WTC11 (cell line): ENCODE data around the gene IRAK1. TPM values are rescaled to one million over a fixed set of nuclear protein-coding genes. Genes with fewer than 3 reads are reported as not detected.

Source experiments
- ATAC-seq: fragments of 200-7000 bp; cut with Tn5 transposase; 2 replicates; pipeline ENCODE4 v1.10.0; 2021; ENCODE audit warnings: mild to moderate bottlenecking, moderate library complexity
- CTCF ChIA-PET: fragments of 300-600 bp; sonication (Branson Sonifier 250); formaldehyde crosslinking; loops from one replicate; lab custom pipeline; 2021; ENCODE audit warnings: antibody characterized with exemption; lab: Charles Lee
- POLR2A ChIA-PET: fragments of 350-600 bp; sonication (Branson Sonifier 250); formaldehyde crosslinking; loops from one replicate; lab custom pipeline; 2021; ENCODE audit warnings: antibody characterized with exemption; lab: Charles Lee
- DNase-seq: peaks from one replicate; pipeline ENCODE4 v3.0.0; 2021; ENCODE audit warnings: low spot score
- H3K27ac Mint-ChIP-seq: 2 replicates; pipeline ENCODE4 v1.8.0; 2021; ENCODE audit warnings: mixed read lengths
- H3K27me3 Mint-ChIP-seq: 2 replicates; pipeline ENCODE4 v1.8.0; 2021; ENCODE audit warnings: low read depth, mild to moderate bottlenecking, moderate library complexity, mixed read lengths
- H3K36me3 Mint-ChIP-seq: 2 replicates; pipeline ENCODE4 v1.8.0; 2021; ENCODE audit warnings: mixed read lengths
- H3K4me1 Mint-ChIP-seq: 2 replicates; pipeline ENCODE4 v1.8.0; 2022; ENCODE audit warnings: mixed read lengths
- H3K4me3 Mint-ChIP-seq: 2 replicates; pipeline ENCODE4 v1.8.0; 2021; ENCODE audit warnings: mild to moderate bottlenecking, moderate library complexity, mixed read lengths
- H3K9me3 Mint-ChIP-seq: 2 replicates; pipeline ENCODE4 v1.8.0; 2021; ENCODE audit warnings: mixed read lengths
- CBFB ChIP-seq: sonication (generic); formaldehyde crosslinking; IDR thresholded peaks from 2 replicates; pipeline ENCODE4 v1.8.1; 2022; ENCODE audit warnings: mild to moderate bottlenecking, low read depth, missing genetic modification reagents
- CREB1 ChIP-seq: sonication (generic); formaldehyde crosslinking; IDR thresholded peaks from 2 replicates; pipeline ENCODE4 v1.8.0; 2023; ENCODE audit warnings: mild to moderate bottlenecking, missing genetic modification reagents
- CREM ChIP-seq: sonication (generic); formaldehyde crosslinking; IDR thresholded peaks from 2 replicates; pipeline ENCODE4 v1.8.1; 2022; ENCODE audit warnings: mild to moderate bottlenecking, missing genetic modification reagents, moderate library complexity
- FOXP1 ChIP-seq: sonication (generic); formaldehyde crosslinking; IDR thresholded peaks from 2 replicates; pipeline ENCODE4 v1.8.0; 2022; ENCODE audit warnings: missing genetic modification reagents, mild to moderate bottlenecking, moderate library complexity, borderline replicate concordance
- FOXP4 ChIP-seq: sonication (generic); formaldehyde crosslinking; IDR thresholded peaks from 2 replicates; pipeline ENCODE4 v1.8.0; 2022; ENCODE audit warnings: mild to moderate bottlenecking, missing genetic modification reagents
- GTF2I ChIP-seq: fragments of 250-450 bp; sonication (Bioruptor Pico); conservative IDR thresholded peaks from 2 replicates; pipeline ENCODE4 v1.4.0; 2021; ENCODE audit warnings: mild to moderate bottlenecking
- IRF1 ChIP-seq: sonication (generic); formaldehyde crosslinking; IDR thresholded peaks from 2 replicates; pipeline ENCODE4 v1.8.0; 2023; ENCODE audit warnings: missing genetic modification reagents
- MYBL2 ChIP-seq: sonication (generic); formaldehyde crosslinking; IDR thresholded peaks from 2 replicates; pipeline ENCODE4 v1.8.1; 2023; ENCODE audit warnings: mild to moderate bottlenecking, moderate library complexity, missing genetic modification reagents
- NFATC4 ChIP-seq: fragments of 250-450 bp; sonication (Bioruptor Pico); IDR thresholded peaks from 2 replicates; pipeline ENCODE4 v1.9.0; 2021; ENCODE audit warnings: mild to moderate bottlenecking
- TCF7 ChIP-seq: sonication (generic); formaldehyde crosslinking; IDR thresholded peaks from 2 replicates; pipeline ENCODE4 v1.8.0; 2022; ENCODE audit warnings: mild to moderate bottlenecking, low read depth, missing genetic modification reagents, moderate library complexity
- TP53 ChIP-seq: sonication (generic); formaldehyde crosslinking; IDR thresholded peaks from 2 replicates; pipeline ENCODE4 v1.8.1; 2023; ENCODE audit warnings: mild to moderate bottlenecking, missing genetic modification reagents
- ZNF121 ChIP-seq: sonication (generic); formaldehyde crosslinking; IDR thresholded peaks from 2 replicates; pipeline ENCODE4 v1.8.0; 2023; ENCODE audit warnings: missing genetic modification reagents
- ZNF317 ChIP-seq: sonication (generic); formaldehyde crosslinking; IDR thresholded peaks from 2 replicates; pipeline ENCODE4 v1.8.1; 2023; ENCODE audit warnings: low read depth, mild to moderate bottlenecking, moderate library complexity, missing genetic modification reagents, borderline replicate concordance
- ZNF425 ChIP-seq: fragments of 250-450 bp; sonication (Bioruptor Pico); conservative IDR thresholded peaks from 2 replicates; pipeline ENCODE4 v1.9.0; 2021; ENCODE audit warnings: mild to moderate bottlenecking
- ZNF512 ChIP-seq: sonication (generic); formaldehyde crosslinking; IDR thresholded peaks from 2 replicates; pipeline ENCODE4 v1.8.1; 2022; ENCODE audit warnings: missing genetic modification reagents, borderline replicate concordance
- total RNA-seq: library from RNA; stranded (reverse); gene quantifications from 3 replicates; pipeline ENCODE4 v1.2.3, GENCODE V29; 2021
- TF ChIP-seq, protein P1 (sequence below): sonication (generic); formaldehyde crosslinking; IDR thresholded peaks from 2 replicates; pipeline ENCODE4 v1.8.0; 2022; ENCODE audit warnings: mild to moderate bottlenecking, missing genetic modification reagents
- TF ChIP-seq, protein P2 (sequence below): fragments of 250-450 bp; sonication (Bioruptor Pico); IDR thresholded peaks from 2 replicates; pipeline ENCODE4 v1.8.0; 2021; ENCODE audit warnings: mild to moderate bottlenecking
- TF ChIP-seq, protein P3 (sequence below): sonication (generic); formaldehyde crosslinking; conservative IDR thresholded peaks from 2 replicates; pipeline ENCODE4 v1.8.1; 2023; ENCODE audit warnings: mild to moderate bottlenecking, low read depth, missing genetic modification reagents, moderate library complexity

Gene IRAK1
- total RNA-seq, 1 experiment from 2014 or later: 32.1 TPM

DNA sequence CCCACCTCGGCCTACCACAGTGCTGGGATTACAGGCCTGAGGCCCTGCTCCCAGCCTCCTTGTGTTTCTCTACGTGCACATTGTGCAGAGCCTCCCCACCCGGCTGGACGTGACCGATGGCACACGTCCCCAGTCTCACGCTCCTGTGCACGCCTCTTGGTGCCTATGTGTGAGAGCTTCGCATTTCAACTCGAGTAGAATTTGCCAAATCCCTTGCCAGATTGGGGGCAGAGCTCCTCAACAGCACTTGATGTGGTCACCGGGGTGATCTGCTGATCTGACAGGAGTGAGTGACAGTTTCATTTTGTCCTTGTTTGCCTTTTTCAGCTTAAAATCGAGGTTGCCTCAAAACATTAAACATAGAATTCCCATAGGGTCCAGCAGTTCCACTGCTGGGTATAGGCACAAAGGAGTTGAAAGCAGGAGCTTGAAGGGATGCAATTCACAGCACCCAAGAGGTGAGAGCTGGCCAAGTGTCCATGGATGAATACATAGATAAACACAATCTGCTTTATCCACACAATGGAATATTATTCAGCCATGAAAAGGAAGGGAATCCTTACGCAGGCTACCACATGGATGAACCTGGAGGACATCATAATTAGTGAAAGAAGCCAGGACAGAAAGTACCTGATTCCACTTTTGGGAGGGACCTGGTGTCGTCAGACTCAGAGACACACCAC is 29.6 kb downstream of the IRAK1 start (continued):
- no peak for TF ChIP-seq ZNF512 (CRISPR knock-in tag)
- TF ChIP-seq ZNF425: no peak
- TF ChIP-seq TP53 (CRISPR knock-in tag): no peak
- TF ChIP-seq, protein P1, sequence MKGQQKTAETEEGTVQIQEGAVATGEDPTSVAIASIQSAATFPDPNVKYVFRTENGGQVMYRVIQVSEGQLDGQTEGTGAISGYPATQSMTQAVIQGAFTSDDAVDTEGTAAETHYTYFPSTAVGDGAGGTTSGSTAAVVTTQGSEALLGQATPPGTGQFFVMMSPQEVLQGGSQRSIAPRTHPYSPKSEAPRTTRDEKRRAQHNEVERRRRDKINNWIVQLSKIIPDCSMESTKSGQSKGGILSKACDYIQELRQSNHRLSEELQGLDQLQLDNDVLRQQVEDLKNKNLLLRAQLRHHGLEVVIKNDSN: no peak
- TF ChIP-seq TCF7: no peak
- no peak for TF ChIP-seq ZNF121 (CRISPR knock-in tag)

DNA sequence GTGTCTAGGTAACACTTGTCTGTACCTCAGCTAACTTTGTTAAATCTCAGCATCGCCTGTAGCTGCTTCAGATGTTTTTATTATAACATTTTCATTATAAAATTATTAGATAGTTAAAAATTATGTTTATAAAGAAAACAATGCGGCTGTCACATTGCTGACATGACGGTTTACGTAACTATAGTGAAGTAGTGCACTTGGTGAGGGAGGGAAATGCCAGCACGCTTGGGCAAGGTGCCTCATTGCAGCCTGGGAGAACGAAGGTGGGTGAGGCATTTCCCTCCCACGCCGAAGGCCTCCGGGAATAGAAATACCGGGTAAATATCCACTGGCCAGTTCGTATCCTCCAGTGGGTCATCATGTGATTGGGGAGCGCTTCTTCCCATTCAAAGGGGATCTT is 31.2 kb downstream of the IRAK1 start:
- TF ChIP-seq, protein P2, sequence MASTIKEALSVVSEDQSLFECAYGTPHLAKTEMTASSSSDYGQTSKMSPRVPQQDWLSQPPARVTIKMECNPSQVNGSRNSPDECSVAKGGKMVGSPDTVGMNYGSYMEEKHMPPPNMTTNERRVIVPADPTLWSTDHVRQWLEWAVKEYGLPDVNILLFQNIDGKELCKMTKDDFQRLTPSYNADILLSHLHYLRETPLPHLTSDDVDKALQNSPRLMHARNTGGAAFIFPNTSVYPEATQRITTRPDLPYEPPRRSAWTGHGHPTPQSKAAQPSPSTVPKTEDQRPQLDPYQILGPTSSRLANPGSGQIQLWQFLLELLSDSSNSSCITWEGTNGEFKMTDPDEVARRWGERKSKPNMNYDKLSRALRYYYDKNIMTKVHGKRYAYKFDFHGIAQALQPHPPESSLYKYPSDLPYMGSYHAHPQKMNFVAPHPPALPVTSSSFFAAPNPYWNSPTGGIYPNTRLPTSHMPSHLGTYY (CRISPR knock-in tag): no peak
- TF ChIP-seq CREM (CRISPR knock-in tag): no peak
- no peak for TF ChIP-seq FOXP4 (CRISPR knock-in tag)
- TF ChIP-seq CREB1 (CRISPR knock-in tag): no peak
- TF ChIP-seq, protein P1: no peak
- no peak for TF ChIP-seq MYBL2 (CRISPR knock-in tag)
- TF ChIP-seq FOXP1: no peak
- no peak for TF ChIP-seq CBFB (CRISPR knock-in tag)
- TF ChIP-seq ZNF121 (CRISPR knock-in tag): no peak
- TF ChIP-seq IRF1: no peak
- TF ChIP-seq, protein P3, sequence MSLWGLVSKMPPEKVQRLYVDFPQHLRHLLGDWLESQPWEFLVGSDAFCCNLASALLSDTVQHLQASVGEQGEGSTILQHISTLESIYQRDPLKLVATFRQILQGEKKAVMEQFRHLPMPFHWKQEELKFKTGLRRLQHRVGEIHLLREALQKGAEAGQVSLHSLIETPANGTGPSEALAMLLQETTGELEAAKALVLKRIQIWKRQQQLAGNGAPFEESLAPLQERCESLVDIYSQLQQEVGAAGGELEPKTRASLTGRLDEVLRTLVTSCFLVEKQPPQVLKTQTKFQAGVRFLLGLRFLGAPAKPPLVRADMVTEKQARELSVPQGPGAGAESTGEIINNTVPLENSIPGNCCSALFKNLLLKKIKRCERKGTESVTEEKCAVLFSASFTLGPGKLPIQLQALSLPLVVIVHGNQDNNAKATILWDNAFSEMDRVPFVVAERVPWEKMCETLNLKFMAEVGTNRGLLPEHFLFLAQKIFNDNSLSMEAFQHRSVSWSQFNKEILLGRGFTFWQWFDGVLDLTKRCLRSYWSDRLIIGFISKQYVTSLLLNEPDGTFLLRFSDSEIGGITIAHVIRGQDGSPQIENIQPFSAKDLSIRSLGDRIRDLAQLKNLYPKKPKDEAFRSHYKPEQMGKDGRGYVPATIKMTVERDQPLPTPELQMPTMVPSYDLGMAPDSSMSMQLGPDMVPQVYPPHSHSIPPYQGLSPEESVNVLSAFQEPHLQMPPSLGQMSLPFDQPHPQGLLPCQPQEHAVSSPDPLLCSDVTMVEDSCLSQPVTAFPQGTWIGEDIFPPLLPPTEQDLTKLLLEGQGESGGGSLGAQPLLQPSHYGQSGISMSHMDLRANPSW: no peak
- TF ChIP-seq NFATC4 (CRISPR knock-in tag): no peak
- no peak for TF ChIP-seq ZNF317 (CRISPR knock-in tag)
- no peak for TF ChIP-seq GTF2I (CRISPR knock-in tag)
- TF ChIP-seq, all 79 proteins: peak for 0
- no peaks in the 10 kb centered on the region for H3K27me3 Mint-ChIP-seq
- ATAC-seq: no peak
- H3K4me3 Mint-ChIP-seq: no peak overlapping the region
- DNase-seq: no peak
- no peaks in the 10 kb centered on the region for H3K36me3 Mint-ChIP-seq
- H3K9me3 Mint-ChIP-seq: no peaks in the 10 kb centered on the region
- no peak overlapping the region for H3K27ac Mint-ChIP-seq
- CTCF ChIA-PET: no interaction called here
- H3K4me1 Mint-ChIP-seq: no peaks in the 10 kb centered on the region
- POLR2A ChIA-PET: no interaction called here
